Adipocyte (in vitro differentiated cells): ENCODE data around the gene UNC5C.
A peak's percentile ranks its signal among the peaks of the same experiment; 100 is the strongest.

Experiments
- DNase-seq: peaks from one replicate; pipeline ENCODE4 v3.0.0-alpha.2; 2015; ENCODE audit warnings: low read depth
- H3K27me3 ChIP-seq: replicated peaks from 2 replicates; pipeline ENCODE4 v1.7.0; 2013; ENCODE audit warnings: mild to moderate bottlenecking, low read length, moderate library complexity; ENCODE audit not compliant: control insufficient read depth, insufficient read depth
- H3K36me3 ChIP-seq: 2 replicates; pipeline ENCODE4 v1.7.0; 2013; ENCODE audit warnings: low read length, mild to moderate bottlenecking, moderate library complexity; ENCODE audit not compliant: control insufficient read depth, insufficient read depth, severe bottlenecking
- H3K4me1 ChIP-seq: 2 replicates; pipeline ENCODE4 v1.7.0; 2013; ENCODE audit warnings: mild to moderate bottlenecking, low read length, moderate library complexity; ENCODE audit not compliant: control insufficient read depth, insufficient read depth
- H3K4me3 ChIP-seq: 2 replicates; pipeline ENCODE4 v1.7.0; 2013; ENCODE audit warnings: mild to moderate bottlenecking, low read length, moderate library complexity
- H3K9ac ChIP-seq: 2 replicates; pipeline ENCODE4 v1.7.0; 2013; ENCODE audit warnings: mild to moderate bottlenecking, low read length, moderate library complexity
- H3K9me3 ChIP-seq: 2 replicates; pipeline ENCODE4 v1.7.0; 2013; ENCODE audit warnings: mild to moderate bottlenecking, low read length, moderate library complexity; ENCODE audit not compliant: control insufficient read depth

Gene UNC5C

DNA sequence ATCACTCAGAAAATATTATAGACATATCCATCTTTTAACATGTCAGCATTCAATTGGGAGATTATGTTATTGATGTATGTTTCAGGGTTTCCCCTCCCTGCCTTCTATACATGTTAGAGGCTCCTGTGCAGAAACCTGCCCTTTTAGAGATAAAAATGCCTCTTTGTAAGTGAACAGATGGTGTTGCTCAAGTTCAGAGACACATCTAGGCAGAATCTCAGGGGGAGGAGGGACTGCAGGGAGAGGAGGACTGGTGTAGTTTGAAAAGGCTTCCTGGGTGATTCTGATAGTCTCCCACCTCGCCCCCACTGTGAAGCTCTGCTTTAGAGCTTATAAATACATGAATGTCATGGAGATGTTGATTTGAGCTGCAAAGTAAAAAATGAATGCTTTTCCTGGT lies 12.0 kb upstream of the UNC5C start:
- DNase-seq: no peak
- H3K4me1 ChIP-seq: no peaks in the 10 kb centered on the region
- no peaks in the 10 kb centered on the region for H3K9me3 ChIP-seq
- H3K4me3 ChIP-seq: no peak overlapping the region
- H3K27me3 ChIP-seq: peaks cover 3% of the 10 kb centered on the region
- no peaks in the 10 kb centered on the region for H3K36me3 ChIP-seq
- H3K9ac ChIP-seq: no peak overlapping the region

DNA sequence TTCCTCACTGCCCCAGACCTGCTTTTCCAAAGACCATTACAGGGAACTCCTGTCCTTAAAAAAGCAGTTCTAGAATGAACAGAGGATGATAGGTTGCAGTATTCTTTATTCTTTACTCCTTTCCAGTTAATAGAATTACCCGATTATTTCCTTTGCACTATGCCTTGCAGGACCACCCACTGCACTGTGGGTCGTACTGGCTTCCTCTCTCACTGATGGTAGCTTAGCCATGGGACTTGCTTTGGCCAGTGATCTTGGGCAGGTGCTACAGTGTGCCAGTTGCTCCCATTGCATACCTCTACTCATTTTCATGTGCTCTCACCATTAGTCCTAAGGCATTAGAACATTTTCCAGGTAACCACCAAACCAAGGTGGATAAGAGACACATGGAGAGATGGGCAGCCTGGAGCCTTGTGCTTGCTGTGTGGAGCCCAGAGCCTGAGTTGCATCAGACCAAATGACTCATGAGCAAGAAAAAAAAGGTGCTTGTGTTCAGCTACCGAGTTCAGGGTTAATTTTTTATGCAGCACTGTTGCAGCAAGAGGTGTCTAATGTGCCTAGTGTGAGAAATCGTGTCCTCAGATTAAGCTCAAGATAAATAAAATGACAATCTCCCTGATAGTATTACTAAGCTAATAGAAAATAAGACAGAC lies 7.6 kb upstream of the UNC5C start:
- peak; percentile 8 for DNase-seq

DNA sequence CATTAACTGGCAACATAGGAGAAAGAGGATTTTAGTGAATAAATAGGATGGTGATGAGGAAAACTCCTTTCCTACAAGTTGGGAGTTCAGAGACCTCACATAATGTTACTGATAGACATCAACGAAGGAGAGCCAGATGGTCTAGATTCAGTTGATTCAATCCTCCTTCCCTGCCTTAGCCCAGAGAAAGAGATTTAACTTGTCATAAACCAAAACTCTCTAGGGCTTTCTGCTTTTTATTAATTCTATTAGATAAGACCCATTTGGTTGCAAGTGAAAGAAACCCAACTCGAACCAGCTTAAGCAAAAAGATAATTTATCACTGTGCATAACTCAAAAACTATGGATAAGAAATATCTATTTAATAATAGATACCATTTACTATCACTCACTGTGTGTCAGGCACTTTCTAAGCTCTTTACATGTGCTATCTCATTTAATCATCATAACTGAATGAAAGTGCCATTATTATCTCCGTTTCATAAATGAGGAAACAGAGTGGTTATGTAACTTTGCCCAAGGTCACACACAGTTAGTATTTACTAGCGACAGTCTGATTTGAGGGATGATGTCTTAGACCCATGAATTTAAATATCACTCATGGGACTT lies 4.3 kb upstream of the UNC5C start:
- DNase-seq: no peak
- H3K36me3 ChIP-seq: no peaks in the 10 kb centered on the region
- H3K27me3 ChIP-seq: peaks cover 31% of the 10 kb centered on the region
- H3K9ac ChIP-seq: no peak overlapping the region
- H3K9me3 ChIP-seq: no peaks in the 10 kb centered on the region
- H3K4me3 ChIP-seq: no peak overlapping the region
- peaks cover 9% of the 10 kb centered on the region for H3K4me1 ChIP-seq

More for the DNA sequence above, 7.6 kb upstream of the UNC5C start:
- H3K4me3 ChIP-seq: no peak overlapping the region
- no peaks in the 10 kb centered on the region for H3K9me3 ChIP-seq
- no peaks in the 10 kb centered on the region for H3K4me1 ChIP-seq
- no peak overlapping the region for H3K9ac ChIP-seq
- peaks cover 15% of the 10 kb centered on the region for H3K27me3 ChIP-seq
- H3K36me3 ChIP-seq: no peaks in the 10 kb centered on the region

DNA sequence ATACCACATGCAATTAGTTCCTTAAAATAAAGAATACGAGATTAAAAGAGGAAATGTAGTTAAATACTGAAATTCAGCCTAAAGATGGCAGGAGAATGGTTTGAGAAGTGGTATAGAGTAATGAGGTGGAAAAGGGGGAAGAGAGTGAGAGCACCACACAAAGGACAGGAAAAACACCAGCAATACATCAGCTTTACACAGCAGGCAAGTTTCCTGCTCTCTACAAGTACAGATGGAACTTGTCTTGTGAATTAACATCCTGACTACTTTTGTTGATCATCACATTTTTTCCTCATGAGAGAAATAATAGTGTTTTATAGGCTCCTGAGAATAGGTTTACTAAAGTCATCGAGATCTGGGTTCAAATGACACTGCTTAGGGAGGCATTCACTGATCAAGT lies 2.9 kb upstream of the UNC5C start:
- Histone ChIP-seq H3K4me3 (no peak overlapping the region), H3K4me1 (peaks cover 14% of the 10 kb centered on the region), H3K9me3 (no peaks in the 10 kb centered on the region), H3K9ac (no peak overlapping the region), H3K27me3 (peaks cover 41% of the 10 kb centered on the region), H3K36me3 (no peaks in the 10 kb centered on the region)
- no peak for DNase-seq

DNA sequence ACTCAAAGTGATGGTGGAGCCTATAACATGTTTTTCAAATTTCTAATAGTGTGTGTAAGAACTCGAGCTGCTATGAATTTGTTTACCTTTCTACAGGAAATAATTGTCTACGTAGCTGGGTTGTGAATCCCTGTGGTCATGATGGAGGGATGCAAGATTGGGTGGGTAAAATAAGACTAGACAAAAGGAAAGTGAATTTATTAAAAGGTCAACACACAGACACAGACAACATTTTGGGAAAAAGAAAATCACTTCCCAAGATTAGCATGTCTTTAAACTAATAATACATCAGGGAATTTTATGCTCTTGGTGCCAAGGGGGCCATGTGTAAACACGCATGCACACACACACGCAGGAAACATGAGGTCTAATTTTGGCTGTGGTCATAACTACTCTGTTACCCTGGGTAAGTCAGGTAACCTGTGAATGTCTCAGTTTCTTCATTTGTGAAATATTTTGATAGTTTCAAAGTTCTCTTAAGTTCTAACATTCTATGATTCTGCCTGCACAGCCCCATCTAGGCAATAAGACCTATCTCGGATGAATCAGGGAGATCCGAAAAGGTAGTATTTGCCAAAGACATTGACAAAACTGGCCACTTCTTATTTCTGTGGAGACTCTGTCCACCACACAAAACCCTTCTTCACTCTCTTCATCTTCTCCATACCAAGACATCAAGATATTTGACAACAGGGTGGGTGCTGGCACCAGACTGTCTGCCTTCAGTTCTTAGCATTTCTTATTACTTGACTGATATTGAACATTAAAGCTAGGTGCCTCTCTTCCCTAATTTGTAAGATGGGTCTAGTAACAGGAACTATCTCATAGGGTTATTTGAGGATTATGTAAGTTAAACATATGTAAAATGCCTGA lies 1.6 kb upstream of the UNC5C start:
- Histone ChIP-seq H3K9ac (no peak overlapping the region), H3K36me3 (no peaks in the 10 kb centered on the region), H3K9me3 (no peaks in the 10 kb centered on the region), H3K4me1 (peaks cover 14% of the 10 kb centered on the region), H3K27me3 (peaks cover 54% of the 10 kb centered on the region), H3K4me3 (peak overlapping the region; percentile 82)
- no peak for DNase-seq

DNA sequence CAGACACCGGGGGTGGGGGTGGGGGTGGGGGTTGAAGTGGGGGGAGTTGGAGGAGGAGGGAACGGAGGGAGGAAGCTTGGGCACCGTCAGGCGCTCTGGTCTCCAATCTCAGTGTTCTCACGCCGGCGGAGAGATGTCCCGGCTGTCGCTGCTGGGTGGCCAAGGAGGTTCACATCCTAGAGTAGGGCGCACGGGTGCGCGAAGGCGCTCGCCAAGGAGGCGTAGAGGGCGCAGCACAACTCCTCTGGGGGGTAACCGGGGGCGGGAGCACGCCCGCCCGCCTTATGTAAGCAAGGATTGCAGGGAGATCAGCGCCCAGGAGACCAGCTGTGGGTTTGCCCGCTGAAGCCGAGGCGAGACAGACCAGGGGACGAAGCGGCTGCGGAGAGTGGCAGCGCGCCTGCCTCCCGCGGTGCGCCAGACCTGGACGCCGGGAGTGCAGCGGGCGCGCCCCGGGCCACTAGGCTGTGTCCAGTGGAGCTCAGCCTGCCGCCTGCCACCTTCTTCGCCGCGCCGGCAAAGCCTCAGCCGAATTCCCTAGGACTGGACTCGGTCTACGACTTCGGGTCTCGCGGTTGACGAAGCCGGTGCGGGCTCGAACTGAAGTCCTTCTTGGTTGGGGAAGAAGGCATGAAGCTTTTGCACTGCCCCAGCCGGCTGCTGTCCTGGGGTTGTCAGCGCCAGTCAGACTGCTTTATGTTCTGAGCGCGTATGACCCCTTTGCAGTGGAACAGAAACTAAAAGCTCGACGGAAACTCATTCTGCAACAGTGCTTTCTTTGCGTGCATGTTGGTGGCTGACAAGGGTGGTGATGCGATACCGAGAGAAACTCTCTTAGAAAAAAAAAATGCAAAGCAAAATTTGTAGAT lies 707 bp upstream of the UNC5C start:
- H3K4me3 ChIP-seq: peak overlapping the region; percentile 82
- H3K9me3 ChIP-seq: no peaks in the 10 kb centered on the region
- peaks cover 14% of the 10 kb centered on the region for H3K4me1 ChIP-seq
- peaks cover 58% of the 10 kb centered on the region for H3K27me3 ChIP-seq
- no peaks in the 10 kb centered on the region for H3K36me3 ChIP-seq
- peak; percentile 62 for DNase-seq
- H3K9ac ChIP-seq: peak overlapping the region; percentile 14

DNA sequence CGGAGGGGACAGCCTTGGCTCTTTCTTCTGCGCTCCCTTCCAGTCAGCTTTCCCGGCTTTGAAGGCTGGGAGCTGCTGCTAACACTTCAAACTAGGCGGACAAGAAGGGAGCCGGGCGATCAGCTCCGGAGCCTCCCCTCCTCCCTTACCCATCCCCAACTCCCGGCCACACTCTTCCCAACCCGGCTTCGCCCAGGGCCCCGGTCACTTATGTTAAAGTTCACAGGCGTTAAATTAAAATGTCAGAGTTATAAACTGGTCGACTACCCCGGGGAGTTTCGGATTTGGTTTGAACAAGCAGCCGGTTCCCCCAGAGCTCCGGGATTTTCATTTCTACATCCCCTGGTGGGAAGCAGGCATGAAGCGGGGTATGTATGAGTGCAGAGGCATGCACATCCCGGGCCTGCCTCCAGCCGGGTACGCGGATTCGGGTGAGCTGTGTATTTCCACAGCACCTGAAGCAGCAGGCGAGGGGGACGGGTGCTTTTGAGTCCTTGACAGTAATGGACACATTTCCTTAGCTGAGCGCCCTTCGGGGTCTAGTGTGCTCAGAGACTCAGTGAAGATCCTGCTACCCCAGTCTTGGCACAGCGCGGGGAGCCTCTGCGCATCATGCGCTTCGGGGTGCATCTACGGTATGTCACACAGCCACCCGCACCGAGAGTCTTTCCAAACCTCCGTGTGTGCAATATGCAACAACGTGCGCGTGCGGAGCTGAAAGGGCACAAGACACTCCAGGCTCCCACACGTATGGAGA lies 880 bp downstream of the UNC5C start:
- Histone ChIP-seq H3K9ac (no peak overlapping the region), H3K4me1 (peaks cover 14% of the 10 kb centered on the region), H3K36me3 (no peaks in the 10 kb centered on the region), H3K9me3 (no peaks in the 10 kb centered on the region), H3K27me3 (peaks cover 59% of the 10 kb centered on the region), H3K4me3 (peak overlapping the region; percentile 82)
- peak; percentile 74 for DNase-seq

DNA sequence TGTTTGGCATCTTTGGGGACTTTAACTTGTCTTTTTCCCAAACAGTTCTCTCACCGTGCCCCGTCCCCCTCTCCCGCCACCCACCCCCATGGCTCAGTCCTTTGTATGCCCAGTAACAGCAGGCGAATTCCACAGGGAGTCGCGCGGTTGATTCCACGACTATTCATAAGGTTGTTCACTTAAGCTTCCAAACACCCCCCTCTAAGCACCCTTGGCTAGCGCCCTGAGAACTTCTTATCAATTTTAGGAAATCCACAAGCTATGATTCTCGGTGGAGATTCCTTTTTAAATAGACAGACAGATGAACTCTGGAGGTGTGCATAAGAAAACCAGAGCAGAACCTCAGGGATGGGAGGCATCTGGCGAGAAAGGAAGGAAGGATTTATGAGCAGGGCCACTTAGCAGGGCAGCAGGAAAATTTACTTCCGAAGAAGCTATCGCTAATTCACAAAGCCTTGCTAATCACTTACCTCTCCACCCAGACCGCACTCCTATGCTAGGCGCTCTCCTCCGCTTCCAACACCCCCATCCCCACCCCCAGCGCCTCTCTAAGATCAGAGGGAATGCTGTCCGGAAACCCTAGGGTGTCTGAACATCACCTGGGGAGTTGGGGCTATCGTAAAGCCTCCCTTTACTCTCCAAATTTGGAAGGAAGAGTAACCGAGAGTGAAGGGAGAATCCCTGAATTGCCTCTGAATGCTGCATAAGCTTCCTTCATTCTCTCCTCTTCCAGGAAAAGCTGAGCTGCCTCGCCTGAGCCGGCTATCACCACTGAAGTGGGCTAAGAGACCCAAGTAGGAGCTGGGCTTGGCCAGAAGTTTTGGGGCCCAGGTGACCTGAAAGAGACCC lies 1.7 kb downstream of the UNC5C start:
- DNase-seq: no peak
- Histone ChIP-seq H3K27me3 (peaks cover 59% of the 10 kb centered on the region), H3K4me1 (peaks cover 14% of the 10 kb centered on the region), H3K9me3 (no peaks in the 10 kb centered on the region), H3K4me3 (peak overlapping the region; percentile 82), H3K36me3 (no peaks in the 10 kb centered on the region), H3K9ac (no peak overlapping the region)

DNA sequence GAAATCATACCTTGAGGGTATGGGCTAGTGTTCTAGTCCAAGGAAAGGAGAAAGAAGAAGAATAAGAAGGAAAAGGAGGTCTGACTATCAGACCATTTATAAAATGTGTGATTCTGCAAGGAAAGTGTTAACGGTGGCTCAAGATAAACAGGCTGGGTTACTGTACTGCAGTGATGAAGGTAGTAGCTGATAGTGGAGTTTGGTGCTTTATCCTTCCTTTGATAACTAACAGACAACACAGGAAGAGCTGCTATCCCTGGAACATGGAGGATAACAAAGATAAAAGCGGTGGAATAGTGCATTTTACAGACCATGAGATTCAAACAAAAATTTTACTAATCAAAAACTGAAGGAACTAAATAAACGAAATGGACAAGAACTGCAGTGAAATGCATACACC lies 2.6 kb downstream of the UNC5C start:
- Histone ChIP-seq H3K9ac (no peak overlapping the region), H3K27me3 (peaks cover 53% of the 10 kb centered on the region), H3K36me3 (no peaks in the 10 kb centered on the region), H3K4me3 (no peak overlapping the region), H3K9me3 (no peaks in the 10 kb centered on the region), H3K4me1 (peaks cover 14% of the 10 kb centered on the region)
- no peak for DNase-seq

DNA sequence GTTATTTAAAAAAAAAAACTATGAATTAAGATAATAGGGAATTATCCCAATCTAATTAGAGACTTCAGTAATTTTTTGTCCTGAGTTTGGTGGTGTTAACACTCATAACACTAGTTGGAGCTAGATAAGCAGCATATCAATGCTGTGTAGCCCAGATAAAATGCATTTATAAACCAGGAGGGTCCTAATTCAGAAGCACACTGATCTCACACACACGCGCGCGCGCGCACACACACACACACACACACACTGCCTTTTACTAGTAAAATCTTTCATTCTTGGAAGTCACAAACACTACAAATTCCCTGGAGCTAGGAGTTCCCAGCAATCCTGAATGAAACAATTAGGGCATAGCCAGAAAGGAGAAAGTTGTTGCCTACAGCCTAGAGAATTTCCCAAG lies 3.2 kb downstream of the UNC5C start:
- Histone ChIP-seq H3K36me3 (no peaks in the 10 kb centered on the region), H3K4me3 (no peak overlapping the region), H3K4me1 (peaks cover 14% of the 10 kb centered on the region), H3K27me3 (peaks cover 49% of the 10 kb centered on the region), H3K9me3 (no peaks in the 10 kb centered on the region), H3K9ac (no peak overlapping the region)
- DNase-seq: no peak
